HepG2 (cell line): Measurements from ENCODE around the gene ANKRD39. TPM values are rescaled to one million over a fixed set of nuclear protein-coding genes. Genes with fewer than 3 reads are reported as not detected.

Experiments
- GLI4 ChIP-seq: sonication (generic); formaldehyde crosslinking; IDR thresholded peaks from 2 replicates; pipeline ENCODE4 v1.5.1; 2020; ENCODE audit warnings: missing genetic modification reagents, mild to moderate bottlenecking, moderate library complexity, borderline replicate concordance
- GTF2F1 ChIP-seq: fragments of 150-350 bp; IDR thresholded peaks from 2 replicates; pipeline ENCODE4 v1.6.1; 2014; ENCODE audit warnings: low read length
- REPIN1 ChIP-seq: sonication (generic); formaldehyde crosslinking; IDR thresholded peaks from 2 replicates; pipeline ENCODE4 v1.8.0; 2022; ENCODE audit warnings: missing genetic modification reagents, low read depth, mild to moderate bottlenecking, borderline replicate concordance
- SMARCC2 ChIP-seq: fragments of 450-650 bp; IDR thresholded peaks from 2 replicates; pipeline ENCODE4 v1.6.1; 2017; ENCODE audit warnings: antibody characterized with exemption, mild to moderate bottlenecking
- ZFP90 ChIP-seq: sonication (generic); formaldehyde crosslinking; IDR thresholded peaks from 2 replicates; pipeline ENCODE4 v1.8.0; 2022; ENCODE audit warnings: missing genetic modification reagents, mild to moderate bottlenecking, inconsistent platforms, borderline replicate concordance
- ZFY ChIP-seq: sonication (generic); formaldehyde crosslinking; IDR thresholded peaks from 2 replicates; pipeline ENCODE4 v1.4.0; 2020; ENCODE audit warnings: missing genetic modification reagents
- ZNF337 ChIP-seq: sonication (generic); formaldehyde crosslinking; IDR thresholded peaks from 2 replicates; pipeline ENCODE4 v1.5.1; 2020; ENCODE audit warnings: missing genetic modification reagents, low read depth, mild to moderate bottlenecking, borderline replicate concordance
- ZNF496 ChIP-seq: sonication (generic); formaldehyde crosslinking; IDR thresholded peaks from 2 replicates; pipeline ENCODE4 v1.8.1; 2023; ENCODE audit warnings: mild to moderate bottlenecking, moderate library complexity, missing genetic modification reagents; ENCODE audit not compliant: insufficient replicate concordance
- ZNF724P ChIP-seq: sonication (generic); formaldehyde crosslinking; IDR thresholded peaks from 2 replicates; pipeline ENCODE4 v1.8.0; 2022; ENCODE audit warnings: missing genetic modification reagents, borderline replicate concordance
- ZSCAN20 ChIP-seq: sonication (generic); formaldehyde crosslinking; IDR thresholded peaks from 2 replicates; pipeline ENCODE4 v1.4.0; 2020; ENCODE audit warnings: missing genetic modification reagents, mild to moderate bottlenecking, borderline replicate concordance
- polyA plus RNA-seq, 8 experiments: library from polyadenylated mRNA; depleted of rRNA in 3 of 8; stranded (reverse) in 7 of 8; unstranded in 1 of 8; fragments of >200 nt; fragmentation: Illumina TruSeq in 4 of 8; extraction: Trizol in 4 of 8; gene quantifications; 2 replicates each; pipeline versions ENCODE4 v1.2.1 to v1.2.3, GENCODE V29; 2011 to 2016; ENCODE audit warnings: low read depth in 4 of 8, missing spikeins in 1 of 8, mixed read lengths in 1 of 8; ENCODE audit not compliant: insufficient read depth in 1 of 8
- total RNA-seq, 5 experiments: library from RNA; depleted of rRNA; stranded (reverse); fragments of >200 nt; fragmentation: Illumina TruSeq; extraction: Trizol; gene quantifications; 2 replicates each; pipeline ENCODE4 v1.2.3, GENCODE V29; 2016; ENCODE audit warnings: low read depth in 1 of 5
- TF ChIP-seq, protein P1 (sequence below): sonication (generic); formaldehyde crosslinking; IDR thresholded peaks from 2 replicates; pipeline ENCODE4 v1.4.0; 2020; ENCODE audit warnings: missing genetic modification reagents
- TF ChIP-seq, protein P2 (sequence below): sonication (generic); formaldehyde crosslinking; IDR thresholded peaks from 2 replicates; pipeline ENCODE4 v1.9.0; 2022; ENCODE audit warnings: missing genetic modification reagents, mild to moderate bottlenecking, borderline replicate concordance
- TF ChIP-seq, protein P3 (sequence below): sonication (generic); formaldehyde crosslinking; conservative IDR thresholded peaks from 2 replicates; pipeline ENCODE4 v1.5.0; 2020; ENCODE audit warnings: missing genetic modification reagents
- TF ChIP-seq, protein P4 (sequence below): sonication (generic); formaldehyde crosslinking; IDR thresholded peaks from 2 replicates; pipeline ENCODE4 v1.4.0; 2020; ENCODE audit warnings: missing genetic modification reagents

The ANKRD39 gene
- total and polyA plus RNA-seq, 2 of the 13 experiments (the other 11 are each of a cell fraction or from before 2014, with no cell fraction given): 23.2 to 24.8 TPM

DNA sequence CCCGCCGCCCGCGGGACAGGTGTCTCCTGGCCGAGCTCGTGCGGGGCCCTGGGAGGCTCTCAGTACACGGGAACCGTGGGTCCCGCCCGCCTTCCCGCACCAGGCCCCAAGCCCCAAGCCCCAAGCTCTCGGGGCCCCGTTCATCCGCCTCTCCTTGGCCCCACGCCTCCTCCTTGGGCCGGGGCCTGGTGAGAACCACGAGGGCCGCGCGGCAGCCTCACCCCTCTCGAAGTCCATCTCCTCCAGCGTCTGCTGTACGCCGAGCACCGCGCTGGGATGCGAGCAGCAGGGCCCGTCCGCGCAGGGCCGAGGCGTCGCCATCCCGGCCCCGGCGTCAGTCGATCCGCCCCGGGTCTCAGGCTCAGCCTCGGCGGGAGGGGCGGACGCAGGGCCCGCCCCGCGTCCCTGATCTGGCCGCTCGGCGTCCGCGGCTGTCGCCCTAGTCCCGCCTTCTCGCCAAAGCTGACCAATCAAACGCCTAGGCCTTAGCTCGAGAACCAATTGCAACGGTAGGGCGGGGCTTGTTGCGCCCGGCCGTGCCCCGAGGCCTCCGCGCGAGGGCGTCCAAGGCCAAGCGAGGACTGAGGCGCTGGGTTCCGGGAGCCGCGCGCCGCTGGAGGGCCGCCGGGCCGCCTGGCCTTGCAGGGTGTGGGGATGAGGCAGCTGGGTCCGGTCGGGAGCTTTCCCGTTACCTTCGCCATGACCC, at the start of gene ANKRD39 (continued):
- TF ChIP-seq ZFY (peak; percentile 99), ZNF337 (CRISPR knock-in tag) (peak; percentile 84; the same call in 1 of the 2 replicates), SMARCC2 (no peak), GTF2F1 (0 out of 2 replicates have a peak, but pooled peaks have one; percentile 23), GLI4 (CRISPR knock-in tag) (peak; percentile 93; the same call in 1 of the 2 replicates), ZSCAN20 (no peak; the same call in 1 of the 2 replicates), REPIN1 (CRISPR knock-in tag) (peak; percentile 90), ZNF724P (CRISPR knock-in tag) (peak; percentile 75; the same call in 1 of the 2 replicates), ZFP90 (CRISPR knock-in tag) (no peak; the same call in 1 of the 2 replicates), ZNF496 (CRISPR knock-in tag) (no peak)
- TF ChIP-seq, protein P1, sequence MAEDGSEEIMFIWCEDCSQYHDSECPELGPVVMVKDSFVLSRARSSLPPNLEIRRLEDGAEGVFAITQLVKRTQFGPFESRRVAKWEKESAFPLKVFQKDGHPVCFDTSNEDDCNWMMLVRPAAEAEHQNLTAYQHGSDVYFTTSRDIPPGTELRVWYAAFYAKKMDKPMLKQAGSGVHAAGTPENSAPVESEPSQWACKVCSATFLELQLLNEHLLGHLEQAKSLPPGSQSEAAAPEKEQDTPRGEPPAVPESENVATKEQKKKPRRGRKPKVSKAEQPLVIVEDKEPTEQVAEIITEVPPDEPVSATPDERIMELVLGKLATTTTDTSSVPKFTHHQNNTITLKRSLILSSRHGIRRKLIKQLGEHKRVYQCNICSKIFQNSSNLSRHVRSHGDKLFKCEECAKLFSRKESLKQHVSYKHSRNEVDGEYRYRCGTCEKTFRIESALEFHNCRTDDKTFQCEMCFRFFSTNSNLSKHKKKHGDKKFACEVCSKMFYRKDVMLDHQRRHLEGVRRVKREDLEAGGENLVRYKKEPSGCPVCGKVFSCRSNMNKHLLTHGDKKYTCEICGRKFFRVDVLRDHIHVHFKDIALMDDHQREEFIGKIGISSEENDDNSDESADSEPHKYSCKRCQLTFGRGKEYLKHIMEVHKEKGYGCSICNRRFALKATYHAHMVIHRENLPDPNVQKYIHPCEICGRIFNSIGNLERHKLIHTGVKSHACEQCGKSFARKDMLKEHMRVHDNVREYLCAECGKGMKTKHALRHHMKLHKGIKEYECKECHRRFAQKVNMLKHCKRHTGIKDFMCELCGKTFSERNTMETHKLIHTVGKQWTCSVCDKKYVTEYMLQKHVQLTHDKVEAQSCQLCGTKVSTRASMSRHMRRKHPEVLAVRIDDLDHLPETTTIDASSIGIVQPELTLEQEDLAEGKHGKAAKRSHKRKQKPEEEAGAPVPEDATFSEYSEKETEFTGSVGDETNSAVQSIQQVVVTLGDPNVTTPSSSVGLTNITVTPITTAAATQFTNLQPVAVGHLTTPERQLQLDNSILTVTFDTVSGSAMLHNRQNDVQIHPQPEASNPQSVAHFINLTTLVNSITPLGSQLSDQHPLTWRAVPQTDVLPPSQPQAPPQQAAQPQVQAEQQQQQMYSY (CRISPR knock-in tag): peak; percentile 100
- TF ChIP-seq, protein P2, sequence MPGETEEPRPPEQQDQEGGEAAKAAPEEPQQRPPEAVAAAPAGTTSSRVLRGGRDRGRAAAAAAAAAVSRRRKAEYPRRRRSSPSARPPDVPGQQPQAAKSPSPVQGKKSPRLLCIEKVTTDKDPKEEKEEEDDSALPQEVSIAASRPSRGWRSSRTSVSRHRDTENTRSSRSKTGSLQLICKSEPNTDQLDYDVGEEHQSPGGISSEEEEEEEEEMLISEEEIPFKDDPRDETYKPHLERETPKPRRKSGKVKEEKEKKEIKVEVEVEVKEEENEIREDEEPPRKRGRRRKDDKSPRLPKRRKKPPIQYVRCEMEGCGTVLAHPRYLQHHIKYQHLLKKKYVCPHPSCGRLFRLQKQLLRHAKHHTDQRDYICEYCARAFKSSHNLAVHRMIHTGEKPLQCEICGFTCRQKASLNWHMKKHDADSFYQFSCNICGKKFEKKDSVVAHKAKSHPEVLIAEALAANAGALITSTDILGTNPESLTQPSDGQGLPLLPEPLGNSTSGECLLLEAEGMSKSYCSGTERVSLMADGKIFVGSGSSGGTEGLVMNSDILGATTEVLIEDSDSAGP: peak; percentile 93
- TF ChIP-seq, protein P3, sequence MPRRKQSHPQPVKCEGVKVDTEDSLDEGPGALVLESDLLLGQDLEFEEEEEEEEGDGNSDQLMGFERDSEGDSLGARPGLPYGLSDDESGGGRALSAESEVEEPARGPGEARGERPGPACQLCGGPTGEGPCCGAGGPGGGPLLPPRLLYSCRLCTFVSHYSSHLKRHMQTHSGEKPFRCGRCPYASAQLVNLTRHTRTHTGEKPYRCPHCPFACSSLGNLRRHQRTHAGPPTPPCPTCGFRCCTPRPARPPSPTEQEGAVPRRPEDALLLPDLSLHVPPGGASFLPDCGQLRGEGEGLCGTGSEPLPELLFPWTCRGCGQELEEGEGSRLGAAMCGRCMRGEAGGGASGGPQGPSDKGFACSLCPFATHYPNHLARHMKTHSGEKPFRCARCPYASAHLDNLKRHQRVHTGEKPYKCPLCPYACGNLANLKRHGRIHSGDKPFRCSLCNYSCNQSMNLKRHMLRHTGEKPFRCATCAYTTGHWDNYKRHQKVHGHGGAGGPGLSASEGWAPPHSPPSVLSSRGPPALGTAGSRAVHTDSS (CRISPR knock-in tag): 0 out of 2 replicates have a peak, but pooled peaks have one; percentile 36
- TF ChIP-seq, protein P4, sequence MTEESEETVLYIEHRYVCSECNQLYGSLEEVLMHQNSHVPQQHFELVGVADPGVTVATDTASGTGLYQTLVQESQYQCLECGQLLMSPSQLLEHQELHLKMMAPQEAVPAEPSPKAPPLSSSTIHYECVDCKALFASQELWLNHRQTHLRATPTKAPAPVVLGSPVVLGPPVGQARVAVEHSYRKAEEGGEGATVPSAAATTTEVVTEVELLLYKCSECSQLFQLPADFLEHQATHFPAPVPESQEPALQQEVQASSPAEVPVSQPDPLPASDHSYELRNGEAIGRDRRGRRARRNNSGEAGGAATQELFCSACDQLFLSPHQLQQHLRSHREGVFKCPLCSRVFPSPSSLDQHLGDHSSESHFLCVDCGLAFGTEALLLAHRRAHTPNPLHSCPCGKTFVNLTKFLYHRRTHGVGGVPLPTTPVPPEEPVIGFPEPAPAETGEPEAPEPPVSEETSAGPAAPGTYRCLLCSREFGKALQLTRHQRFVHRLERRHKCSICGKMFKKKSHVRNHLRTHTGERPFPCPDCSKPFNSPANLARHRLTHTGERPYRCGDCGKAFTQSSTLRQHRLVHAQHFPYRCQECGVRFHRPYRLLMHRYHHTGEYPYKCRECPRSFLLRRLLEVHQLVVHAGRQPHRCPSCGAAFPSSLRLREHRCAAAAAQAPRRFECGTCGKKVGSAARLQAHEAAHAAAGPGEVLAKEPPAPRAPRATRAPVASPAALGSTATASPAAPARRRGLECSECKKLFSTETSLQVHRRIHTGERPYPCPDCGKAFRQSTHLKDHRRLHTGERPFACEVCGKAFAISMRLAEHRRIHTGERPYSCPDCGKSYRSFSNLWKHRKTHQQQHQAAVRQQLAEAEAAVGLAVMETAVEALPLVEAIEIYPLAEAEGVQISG: peak; percentile 76
